HG03565 (cell line): ENCODE data around the gene ADAMTSL1.

Experiments used
- ATAC-seq: cut with Tn5 transposase; IDR thresholded peaks from one replicate; pipeline ENCODE4 v1.9.1; 2021; ENCODE audit warnings: mild to moderate bottlenecking, moderate library complexity; ENCODE audit not compliant: unreplicated experiment

ADAMTSL1 gene

GRCh38 chr9:18554244-18554643 lies 80.3 kb downstream of the ADAMTSL1 start:
- ATAC-seq, result no peak

- no peak for ATAC-seq
Observed at GRCh38 chr9:18555105-18555883, 81.3 kb downstream of the ADAMTSL1 start.

GRCh38 chr9:18564018-18564880 lies 90.3 kb downstream of the ADAMTSL1 start:
- no peak for ATAC-seq

- ATAC-seq, result no peak
Observed at GRCh38 chr9:18566121-18566520, 92.2 kb downstream of the ADAMTSL1 start.

GRCh38 chr9:18568973-18569372 lies 95.0 kb downstream of the ADAMTSL1 start:
- ATAC-seq, result no peak

DNA sequence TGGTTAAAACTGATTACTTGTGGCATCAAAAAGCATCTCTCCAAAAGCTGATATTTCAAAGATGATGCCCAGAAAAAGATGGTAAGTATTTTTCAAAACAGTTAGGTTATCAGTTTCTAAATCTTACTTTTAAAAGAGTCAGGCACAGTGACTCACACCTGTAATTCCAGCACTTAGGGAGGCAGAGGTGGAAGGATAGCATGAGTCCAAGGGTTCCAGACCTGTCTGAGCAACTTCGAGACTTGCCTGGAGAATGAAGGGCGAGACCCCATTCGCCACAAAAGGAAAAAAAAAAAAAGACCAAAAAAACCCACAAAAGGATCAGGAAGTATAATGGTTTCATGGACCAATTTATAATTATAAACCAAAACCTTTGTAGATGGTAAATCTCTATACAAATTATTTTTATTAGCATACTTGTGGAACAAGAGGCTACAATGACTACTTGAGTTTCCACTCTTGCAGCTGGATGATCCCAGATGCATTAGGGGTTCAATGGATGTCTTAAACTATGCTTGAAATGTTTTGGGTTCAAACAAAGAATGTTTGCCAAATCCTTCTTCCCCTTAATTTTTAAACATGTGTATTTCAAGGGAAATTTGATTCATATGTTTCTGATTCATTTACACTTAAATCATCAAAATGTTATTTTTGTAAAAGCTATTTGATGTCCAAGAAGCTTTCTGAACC lies 96.1 kb downstream of the ADAMTSL1 start:
- no peak for ATAC-seq

DNA sequence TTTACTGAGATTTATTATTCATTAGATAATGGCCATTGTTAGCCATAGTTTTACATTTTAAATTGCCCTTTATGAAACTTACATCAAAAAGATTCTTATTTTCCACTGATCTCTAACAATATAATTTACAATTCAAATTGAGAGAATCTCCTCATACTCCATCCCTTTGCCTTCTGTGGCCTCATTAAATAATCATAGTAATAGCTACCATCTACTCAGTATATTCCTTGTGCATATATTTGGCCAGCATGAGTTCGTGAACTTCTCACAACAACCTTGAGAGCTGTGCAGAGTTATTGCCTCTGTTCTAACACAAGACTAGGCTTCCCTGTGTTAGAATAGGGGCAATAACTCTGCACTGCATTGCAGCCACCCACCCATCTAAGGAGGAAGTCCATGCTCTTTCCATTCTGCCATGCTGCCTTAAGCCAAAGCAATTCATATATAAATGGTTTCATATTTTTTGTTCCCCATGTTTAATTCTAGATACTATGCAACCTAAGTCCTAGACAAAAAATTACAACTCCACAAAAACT lies 99.1 kb downstream of the ADAMTSL1 start:
- ATAC-seq, result no peak

DNA sequence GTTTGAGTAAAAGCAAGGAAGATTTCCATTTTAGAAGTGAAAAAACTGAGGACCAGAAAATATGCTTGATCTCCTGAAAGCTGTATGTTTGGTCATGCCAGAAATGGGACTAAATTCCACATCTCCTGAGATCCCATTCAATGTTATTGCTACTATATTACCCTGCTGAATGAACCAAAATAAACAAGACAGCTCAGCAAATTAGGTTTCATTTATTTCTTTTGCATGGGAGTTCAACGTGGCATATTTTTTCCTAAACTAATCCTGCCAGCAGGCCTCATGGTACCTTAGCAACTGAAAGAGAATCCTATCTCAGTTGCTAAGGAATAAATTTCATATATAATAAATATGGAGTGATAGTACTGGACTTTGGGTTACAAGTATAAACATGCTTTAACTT lies 101.7 kb downstream of the ADAMTSL1 start:
- no peak for ATAC-seq

GRCh38 chr9:18579536-18579935 lies 105.6 kb downstream of the ADAMTSL1 start:
- no peak for ATAC-seq

GRCh38 chr9:18580151-18580550 lies 106.2 kb downstream of the ADAMTSL1 start:
- no peak for ATAC-seq

DNA sequence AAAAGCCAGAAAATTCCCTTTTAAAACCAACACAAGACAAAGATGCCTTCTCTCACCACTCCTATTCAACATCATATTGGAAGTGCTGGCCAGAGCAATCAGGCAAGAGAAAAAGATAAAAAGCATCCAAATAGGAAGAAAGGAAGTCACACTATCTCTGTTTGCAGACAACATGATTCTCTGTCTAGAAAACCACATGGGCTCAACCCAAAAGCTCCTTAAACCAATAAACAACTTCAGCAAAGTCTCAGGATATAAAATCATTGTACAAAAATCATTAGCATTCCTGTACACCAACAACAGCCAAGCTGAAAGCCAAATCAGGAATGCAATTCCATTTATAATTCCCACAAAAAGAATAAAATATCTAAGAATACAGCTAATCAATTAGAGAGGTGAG lies 112.0 kb downstream of the ADAMTSL1 start:
- no peak for ATAC-seq

GRCh38 chr9:18588002-18588401 lies 114.0 kb downstream of the ADAMTSL1 start:
- no peak for ATAC-seq

GRCh38 chr9:18591261-18591660 lies 117.3 kb downstream of the ADAMTSL1 start:
- ATAC-seq, result no peak

DNA sequence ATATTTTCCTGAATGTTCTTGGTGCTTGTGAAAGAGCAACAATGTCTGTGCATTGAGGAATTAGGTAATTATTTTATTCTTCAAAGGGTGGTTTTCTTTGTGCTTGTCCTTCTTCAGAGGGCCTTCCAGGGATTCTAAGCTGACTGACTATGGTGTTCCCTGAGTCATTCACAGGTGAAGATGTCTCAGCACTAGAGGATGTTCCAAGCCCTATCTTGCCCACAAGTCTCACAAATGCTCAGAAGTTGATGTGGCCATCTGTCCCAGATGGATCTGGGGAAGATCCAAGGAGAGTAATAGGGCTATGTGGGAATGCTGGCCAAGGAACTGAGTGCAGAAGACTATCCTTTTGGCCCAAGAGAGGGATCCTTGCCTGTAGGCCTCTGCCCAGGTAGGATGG lies 120.9 kb downstream of the ADAMTSL1 start:
- no peak for ATAC-seq

- ATAC-seq, result no peak
Observed at GRCh38 chr9:18595597-18595996, 121.6 kb downstream of the ADAMTSL1 start.

- no peak for ATAC-seq
Observed at GRCh38 chr9:18596920-18597319, 123.0 kb downstream of the ADAMTSL1 start.

- ATAC-seq, result no peak
Observed at GRCh38 chr9:18598969-18599368, 125.0 kb downstream of the ADAMTSL1 start.

GRCh38 chr9:18601026-18601425 lies 127.1 kb downstream of the ADAMTSL1 start:
- no peak for ATAC-seq

GRCh38 chr9:18601956-18602355 lies 128.0 kb downstream of the ADAMTSL1 start:
- ATAC-seq, result no peak

DNA sequence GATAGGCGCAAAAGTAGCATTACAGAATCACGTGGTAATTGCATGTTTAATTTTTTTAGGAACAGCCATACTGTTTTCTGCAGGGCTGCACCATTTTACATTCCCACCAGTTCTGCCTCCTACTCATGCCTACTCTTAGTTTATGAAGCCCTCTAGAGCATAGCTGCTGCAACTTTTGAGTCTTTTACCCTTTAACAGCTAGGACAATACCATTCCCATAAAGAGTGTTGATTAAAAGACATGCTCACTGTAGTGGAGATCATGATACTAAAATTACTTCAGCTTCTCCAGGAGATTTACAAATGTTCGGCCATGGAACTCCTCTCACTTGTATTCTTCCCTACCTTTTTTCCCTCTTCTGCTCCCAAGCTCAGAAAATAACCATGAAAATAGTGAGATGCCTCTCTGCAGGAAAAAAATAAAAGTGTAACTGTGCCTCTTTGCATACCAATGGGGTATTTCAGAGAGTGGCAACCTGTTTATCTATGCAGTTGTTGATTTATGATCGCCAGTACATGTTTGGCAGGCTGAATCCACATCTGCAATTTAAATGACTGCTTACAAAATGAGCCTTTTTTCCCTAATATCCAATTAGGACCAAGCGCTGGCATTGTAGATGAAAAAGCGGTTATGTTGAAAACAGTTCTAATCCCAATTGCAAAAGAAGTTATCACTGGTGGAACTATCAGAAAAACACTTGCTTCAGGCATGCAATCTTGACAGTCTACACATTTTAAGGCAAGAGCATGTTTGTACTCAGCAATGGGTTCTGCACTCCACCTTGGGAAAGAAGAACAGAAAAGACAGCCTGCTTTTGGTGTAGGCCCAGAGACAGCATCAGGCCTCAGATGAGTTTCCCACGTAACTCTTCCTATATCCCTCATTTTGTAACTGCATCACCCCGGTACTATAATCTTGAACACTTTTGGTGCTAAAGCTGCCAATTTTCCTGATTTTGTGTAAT lies 131.1 kb downstream of the ADAMTSL1 start:
- ATAC-seq, result no peak
